Activated CD4-positive, alpha-beta T cell treated with anti-CD3 and anti-CD28 coated beads, Interleukin-2, amount 50 U/mL, for 4 hours (primary cell): ENCODE data around the gene PROSER1.
"Not testable (repeated sequence)": the region's sequence is repeated elsewhere in the genome, so short reads cannot be mapped to it uniquely, and the experiment has no call there.

ENCODE experiments used
- DNase-seq, 2 experiments: peaks; one replicate each; pipeline ENCODE4 v3.0.0-alpha.2; 2020

Gene PROSER1

DNA sequence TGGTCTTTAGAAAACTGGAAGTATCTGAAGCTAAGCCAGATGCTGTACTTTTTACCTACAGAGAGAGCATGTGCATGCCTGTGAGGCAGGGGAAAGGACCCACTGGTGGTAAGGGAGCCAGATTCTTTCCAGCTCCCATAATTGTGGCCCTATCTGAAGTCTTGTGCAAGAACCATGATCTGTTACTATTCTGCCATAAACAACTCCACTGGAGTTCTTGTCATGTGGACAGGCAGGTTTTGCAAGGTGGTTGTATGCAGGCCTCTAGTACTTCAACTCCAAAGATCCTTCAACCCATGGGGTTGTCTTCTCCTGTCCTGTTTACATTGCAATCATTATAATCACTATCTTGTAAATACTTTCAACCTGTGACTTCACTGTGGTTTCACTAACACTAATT is 14.1 kb downstream of the PROSER1 start:
- no peak for DNase-seq

DNA sequence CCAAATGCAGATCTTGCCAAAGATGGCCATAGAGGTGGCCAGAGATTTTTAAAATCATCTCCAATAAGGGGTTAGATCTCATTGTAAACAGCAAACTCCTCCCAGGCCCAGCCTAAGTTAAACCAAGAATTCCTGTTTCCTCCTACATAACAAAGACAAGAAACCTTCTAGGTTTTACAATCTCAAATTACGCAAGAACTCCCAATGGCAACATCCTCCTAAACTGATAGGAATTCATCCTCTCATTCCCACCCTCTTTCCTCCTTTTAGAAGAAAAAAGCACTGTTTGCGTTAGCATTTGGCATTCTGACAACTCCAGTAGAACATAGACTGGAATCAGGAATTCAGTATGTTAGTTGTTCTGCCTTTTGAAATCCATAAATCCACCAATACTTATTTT is 14.6 kb downstream of the PROSER1 start:
- no peak for DNase-seq

DNA sequence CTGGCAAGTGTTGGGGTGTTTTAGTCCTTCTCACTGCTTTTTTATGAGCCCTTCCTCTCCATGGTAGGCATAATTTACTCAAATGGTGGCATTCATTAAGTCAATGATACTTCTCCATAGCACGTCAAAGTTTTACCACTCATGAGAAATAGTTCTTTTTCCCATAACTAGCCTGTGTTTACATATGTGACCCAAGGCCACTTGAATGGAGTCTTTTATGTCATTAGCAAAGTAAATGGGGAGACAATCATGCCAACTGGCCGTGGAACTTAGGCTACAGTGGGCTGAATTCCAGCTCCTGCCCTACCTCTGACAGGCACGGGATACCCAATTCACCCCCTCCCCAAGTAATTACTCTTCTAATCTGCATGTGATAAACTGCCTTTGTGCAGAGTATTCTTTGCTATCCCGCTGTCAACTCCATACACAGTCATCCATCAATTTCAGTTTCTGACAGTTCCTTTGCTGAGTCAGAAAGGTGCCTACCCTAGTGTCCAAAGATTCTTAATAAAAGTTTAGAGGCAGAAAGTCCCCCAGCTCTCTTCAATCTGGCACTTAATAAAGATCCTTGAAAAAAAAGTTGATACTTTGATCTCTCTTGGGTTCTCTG is 16.9 kb downstream of the PROSER1 start:
- no peak for DNase-seq

DNA sequence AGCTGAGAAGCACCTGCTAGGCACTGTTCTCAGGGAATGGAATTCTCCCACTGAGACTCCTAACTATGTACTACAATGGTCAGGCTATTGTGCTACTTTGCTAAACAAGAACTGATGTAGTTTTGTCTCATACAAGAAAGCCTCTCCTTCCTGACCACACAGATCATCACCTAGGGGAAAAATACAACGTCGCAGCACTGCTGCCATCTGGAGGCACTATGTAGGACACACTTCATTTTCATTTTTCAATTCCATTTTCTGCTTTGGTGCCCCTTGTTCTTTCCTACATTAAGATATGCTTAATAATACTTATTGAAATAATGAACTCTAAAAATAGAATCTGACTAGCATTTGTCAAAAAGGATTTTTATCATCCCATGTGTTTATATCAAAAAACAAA is 21.1 kb downstream of the PROSER1 start:
- DNase-seq: no peak

DNA sequence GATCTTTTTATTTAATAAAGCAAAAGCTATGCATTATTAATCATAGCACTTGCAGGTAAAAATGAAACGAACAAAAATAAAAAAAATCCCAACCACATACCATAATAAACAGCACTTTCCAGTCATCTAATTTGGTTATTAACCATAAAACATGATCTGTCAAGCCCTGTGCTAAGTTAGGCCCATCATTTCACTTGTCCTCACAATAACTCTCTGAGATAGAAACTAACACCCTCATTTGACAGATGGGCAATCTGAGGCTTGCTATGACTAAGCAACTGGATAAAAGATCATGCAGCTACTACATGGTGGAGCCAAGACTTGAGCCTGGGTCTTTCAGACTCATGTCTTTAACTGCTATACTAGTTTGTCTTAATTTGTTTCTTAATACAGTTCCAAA is 21.8 kb downstream of the PROSER1 start:
- DNase-seq: no peak

DNA sequence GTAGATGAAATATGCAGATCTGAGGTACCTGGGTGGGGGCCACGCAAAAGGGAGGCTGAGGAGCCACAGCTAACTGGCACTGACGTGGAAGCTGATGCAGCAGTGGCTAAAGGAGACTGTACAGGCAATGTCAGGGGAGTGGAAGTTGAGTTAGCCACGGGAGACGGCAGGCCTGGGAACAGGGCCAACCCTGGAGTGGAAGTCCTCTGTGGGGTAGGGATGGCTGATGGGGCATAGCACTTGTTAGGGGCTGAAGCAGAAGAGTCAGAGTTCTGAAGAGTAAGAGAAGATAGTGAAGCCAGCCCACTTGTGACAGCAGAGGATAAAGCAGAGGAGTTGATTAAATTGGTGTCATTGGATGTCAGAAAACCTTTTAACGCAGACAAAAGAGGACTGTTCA is 24.4 kb downstream of the PROSER1 start:
- no peak for DNase-seq

DNA sequence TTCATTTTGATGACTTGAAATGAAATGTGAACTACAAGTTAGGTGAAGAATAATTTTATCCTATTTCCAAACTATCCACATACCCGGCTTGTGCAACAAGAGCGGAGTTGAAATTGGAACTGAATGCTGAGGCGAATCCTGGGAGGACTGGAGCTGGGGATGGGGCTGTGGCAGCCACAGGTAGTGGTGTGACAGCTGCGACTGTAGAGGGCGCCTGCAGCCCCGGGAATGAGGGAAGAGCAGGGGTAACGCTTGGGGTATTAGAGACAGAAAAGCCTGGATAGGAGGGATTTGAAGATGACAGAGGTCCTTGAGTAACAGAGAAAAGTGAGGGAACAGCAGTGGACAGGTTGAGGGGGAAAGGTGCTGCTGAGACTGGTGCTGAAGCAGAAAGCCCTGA is 25.3 kb downstream of the PROSER1 start:
- DNase-seq: no peak

DNA sequence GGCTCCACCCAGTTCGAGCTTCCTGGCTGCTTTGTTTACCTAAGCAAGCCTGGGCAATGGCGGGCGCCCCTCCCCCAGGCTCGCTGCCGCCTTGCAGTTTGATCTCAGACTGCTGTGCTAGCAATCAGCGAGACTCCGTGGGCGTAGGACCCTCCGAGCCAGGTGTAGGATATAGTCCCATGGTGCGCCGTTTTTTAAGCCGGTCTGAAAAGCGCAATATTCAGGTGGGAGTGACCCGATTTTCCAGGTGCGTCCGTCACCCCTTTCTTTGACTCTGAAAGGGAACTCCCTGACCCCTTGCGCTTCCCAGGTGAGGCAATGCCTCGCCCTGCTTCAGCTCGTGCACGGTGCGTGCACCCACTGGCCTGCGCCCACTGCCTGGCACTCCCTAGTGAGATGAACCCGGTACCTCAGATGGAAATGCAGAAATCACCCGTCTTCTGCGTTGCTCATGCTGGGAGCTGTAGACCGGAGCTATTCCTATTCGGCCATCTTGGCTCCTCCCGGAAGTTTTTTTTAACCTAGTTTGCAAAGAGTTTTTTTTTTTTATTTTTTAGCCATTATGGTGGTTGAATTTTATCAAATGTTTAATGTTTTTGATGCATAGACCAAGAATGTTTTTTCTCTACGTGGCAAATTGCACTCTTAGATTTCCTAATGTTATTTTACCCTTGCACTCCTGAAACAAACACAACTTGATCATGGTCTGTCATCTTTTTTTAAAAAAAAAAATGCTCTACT is 31.3 kb downstream of the PROSER1 start:
- DNase-seq: not testable (repeated sequence)

DNA sequence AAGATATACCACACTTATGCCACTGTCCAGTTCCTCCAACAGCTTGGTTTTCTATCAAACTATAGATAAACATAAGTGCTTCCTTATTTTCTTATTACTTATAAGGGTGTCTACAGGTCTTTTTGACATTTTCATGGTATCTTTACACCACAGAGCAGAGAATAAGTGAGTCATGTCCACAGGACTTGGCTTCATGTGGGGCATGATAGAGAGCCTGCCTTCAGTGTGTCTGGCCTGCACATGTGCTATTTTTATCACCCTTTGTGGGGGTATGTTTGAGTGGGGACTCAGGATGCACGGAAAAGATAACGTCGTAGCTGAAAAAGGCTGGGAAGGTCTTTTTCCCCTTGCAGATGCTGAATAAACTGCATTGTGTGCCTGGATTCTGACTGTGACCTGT is 39.1 kb downstream of the PROSER1 start:
- no peak for DNase-seq

DNA sequence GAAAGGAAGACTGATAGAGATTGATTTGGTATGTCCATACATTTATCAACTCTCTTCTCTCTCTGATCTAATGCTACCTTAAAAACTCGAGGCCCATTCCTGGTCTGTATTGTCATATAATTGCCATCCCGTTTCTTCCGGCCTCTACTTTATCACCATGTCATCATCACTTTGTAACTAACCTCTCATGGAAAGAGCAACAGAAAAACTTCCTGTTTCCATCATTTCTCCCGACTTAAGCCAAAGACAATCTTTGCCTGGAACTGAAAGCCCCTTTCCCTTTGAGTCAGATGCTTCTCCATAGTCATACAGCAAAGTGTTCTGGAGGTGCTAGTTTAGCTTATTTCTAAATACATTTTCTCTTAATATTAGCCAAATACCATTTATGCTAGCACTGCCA is 44.5 kb downstream of the PROSER1 start:
- no peak for DNase-seq

DNA sequence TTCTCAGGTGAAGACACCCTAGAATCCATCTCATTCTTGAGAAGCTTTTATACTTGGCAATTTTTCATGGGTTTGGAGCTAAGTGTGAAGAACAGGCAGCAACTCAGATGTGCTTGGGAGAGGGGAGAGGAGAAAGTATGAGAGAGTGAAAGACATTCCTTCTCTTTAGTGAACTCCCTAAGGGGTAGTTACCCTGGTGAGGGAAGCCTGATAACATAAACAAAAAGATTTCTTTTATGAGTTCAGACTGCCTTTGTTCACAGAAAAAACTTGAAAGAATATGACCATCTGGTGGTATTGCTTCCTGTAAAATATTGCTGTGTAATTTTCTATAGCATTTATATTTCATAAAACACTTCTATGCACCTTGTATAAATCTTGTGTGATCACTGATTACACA is 47.2 kb downstream of the PROSER1 start, which contains the start of gene STOML3:
Gene STOML3 (minus strand): TSS at position 139 of the 400 bp plus-strand sequence. CDS start 110 bp downstream, at position 29.
- DNase-seq: no peak

DNA sequence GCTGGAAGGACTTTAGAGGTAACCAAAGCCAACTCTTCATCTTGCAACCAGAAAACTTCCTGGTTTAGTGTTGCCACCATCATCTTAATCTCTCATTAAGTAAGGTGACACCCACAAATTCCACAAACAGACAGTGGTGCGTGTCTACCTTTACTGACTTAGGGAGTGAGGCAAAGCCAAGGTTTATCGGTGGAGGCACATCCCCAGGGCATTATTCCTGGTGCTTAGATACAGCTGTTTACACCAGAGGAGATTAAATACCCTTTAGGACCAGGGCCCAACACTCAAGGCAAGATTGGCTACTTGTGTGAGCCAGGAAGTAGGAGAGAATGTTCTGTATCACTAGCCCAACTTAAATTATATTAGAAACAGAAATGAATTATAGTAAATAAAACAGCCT is 56.8 kb downstream of the PROSER1 start:
- DNase-seq: no peak

DNA sequence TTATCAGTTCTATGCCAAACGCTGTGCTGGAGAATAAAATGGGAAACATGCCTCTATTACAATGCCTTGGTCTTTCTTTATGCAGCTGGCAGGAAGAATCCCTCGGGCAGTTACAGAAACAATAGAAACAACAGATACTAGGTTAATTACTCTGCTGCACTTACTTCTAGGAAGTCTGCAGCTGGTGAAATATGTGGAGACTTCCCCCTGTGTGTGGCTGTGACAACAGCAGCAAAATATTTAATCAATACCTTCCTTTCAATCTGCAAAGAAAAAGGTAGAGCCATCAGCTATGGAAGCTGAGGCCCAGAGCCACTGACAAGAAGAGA is 57.2 kb downstream of the PROSER1 start:
- no peak for DNase-seq

DNA sequence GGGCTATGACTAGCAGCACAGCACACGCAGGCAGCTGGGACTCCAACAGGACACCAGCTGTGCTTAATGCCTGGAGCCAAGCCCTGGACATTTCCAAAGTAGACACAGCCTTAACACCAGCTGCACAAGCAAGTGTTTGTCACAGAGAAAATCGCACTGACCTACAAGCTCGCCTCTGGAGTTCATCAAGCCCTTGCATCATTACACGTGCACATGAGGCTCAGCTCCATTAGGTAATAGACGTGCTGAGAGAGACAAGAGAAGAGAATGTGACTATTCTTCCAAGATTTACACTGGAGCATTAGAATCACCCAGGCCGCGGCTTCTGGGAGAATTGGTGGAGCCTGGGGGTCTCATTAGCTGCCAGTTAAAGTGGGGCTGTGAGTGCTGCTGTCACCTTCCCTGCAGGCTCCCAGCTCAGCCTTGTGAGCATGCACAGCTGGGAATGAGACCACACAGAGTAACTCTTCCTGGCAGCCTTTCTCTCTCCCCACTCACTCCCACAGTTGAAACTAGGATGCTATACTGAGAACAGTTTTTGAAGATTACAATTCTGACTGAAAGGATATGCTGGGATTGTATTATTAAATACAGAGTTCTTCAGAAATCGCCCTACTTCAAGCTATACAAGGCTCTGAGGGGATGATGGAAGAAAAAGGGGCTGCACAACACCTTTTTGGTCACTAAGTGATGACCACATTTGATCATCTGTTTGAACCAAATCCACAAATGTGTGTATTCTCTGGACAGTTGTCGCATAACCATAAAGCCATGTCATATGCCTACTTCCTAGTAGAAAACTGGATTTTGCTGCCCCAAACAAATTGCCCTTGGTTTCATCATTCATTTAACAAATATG is 57.8 kb downstream of the PROSER1 start:
- DNase-seq: no peak

DNA sequence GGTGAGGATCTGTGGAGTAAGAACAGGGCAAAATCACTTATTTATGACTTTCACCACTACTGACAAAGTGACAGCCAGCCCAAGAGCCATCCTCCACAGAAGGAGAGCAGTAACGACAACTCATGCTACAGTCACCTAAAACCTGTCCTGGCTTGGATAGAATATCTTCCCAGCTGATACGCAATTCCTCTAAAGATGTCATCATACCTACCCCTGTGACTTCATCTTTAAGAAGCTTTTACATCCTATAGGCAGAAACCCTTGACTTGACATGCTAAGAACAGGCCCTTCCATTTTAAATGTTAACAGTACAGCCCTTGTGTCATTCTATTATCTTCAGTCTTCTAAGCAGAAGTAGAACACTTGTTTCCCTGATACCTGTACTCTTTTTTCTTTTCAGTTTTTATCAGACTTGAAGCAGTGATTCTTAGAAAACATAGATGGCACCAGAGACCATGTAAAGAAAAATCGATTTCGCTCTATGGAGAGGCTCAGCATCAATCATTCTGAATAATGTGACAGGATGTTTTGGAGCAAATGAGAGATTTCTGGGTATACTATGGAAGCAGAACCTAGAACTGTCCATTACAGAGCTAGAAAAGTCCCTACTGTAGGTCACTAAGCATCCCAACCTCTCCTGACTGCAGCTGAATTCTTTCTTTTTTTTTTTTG is 67.4 kb downstream of the PROSER1 start:
- DNase-seq: no peak

DNA sequence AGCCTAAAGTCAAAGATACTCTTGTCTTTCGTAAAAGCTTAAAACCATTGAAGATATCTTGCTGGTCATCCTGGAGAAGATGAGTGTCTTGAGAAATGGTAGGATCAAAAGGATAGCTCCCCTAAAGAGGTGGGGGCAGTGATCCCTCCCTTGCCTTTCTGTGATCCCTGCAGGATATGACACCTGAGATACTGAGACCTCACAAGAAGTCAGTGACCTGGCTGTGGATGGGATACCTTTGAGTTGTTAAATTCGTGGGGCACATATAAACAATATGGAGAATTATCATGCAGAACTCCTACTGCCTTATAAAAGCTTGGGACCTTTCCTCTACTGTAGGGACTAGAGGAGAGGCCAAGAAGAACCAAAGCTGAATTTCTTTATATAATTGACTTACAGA is 68.7 kb downstream of the PROSER1 start:
- no peak for DNase-seq

DNA sequence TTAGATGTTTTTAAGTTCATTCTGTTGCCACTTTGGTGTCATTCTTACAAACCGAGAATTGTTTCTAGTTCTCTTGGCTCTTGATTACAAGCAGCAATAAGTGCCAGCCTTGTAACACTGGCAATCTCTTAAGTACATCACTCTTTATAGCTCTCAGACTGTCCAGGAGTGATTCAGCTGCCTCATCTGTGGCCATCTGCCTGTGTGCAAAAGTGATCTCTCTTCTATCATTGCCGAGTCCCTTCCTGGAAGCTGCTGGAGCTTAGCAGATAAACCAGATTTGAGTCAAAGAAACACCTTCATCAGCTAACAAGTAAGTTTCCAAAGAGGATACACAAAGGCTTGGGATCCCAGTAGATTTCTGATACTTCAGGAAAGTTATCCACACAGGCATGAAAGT is 70.4 kb downstream of the PROSER1 start:
- no peak for DNase-seq

DNA sequence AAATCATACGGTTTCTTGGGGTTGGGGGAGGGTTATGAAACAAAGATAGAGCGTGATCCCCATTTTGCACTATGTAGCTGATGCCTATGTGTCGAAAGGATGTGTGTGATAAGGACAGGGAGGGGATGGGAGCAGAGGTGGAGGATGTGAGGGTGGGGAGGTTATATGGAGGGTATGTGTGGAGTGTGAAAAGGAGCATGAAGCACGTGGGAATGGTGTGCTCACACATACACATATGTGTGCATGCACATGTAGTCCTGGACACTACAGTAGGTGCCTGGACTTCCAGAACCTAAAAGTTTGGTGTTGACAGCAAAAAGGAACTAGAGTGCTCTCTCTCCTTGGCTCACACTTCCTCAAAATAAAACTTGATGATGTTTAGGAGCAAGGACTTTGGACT is 72.6 kb downstream of the PROSER1 start:
- DNase-seq: no peak

DNA sequence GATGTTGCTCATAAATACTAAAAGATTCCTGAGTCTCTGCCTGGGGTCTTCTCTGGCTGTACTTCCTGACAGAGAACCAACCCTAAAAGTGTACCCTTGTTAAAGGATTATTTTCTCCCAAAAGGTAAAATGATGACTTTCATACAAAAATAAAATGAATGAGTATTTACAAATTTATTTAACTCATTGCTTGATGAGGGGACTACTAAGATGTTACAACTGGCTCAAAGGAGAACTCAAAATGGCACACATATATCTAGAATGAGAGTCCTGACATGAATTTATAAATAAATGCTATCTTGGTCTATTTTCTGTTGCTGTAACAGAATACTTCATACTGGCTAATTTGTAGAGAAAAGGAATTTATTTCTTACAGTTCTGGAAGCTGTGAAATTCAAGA is 77.7 kb downstream of the PROSER1 start:
- DNase-seq: no peak
